VCaP (cell line): ENCODE measurements around the gene PHETA1.
"Not testable (repeated sequence)": the region's sequence is repeated elsewhere in the genome, so short reads cannot be mapped to it uniquely, and the experiment has no call there.

Source experiments
- H3K27ac ChIP-seq: fragments of 450-650 bp; 2 replicates; pipeline ENCODE4 v1.5.1; 2017
- TF ChIP-seq, protein P1 (sequence below): fragments of 450-650 bp; conservative IDR thresholded peaks from 2 replicates; pipeline ENCODE4 v1.5.1; 2017; ENCODE audit warnings: mild to moderate bottlenecking, moderate library complexity

Gene PHETA1

DNA sequence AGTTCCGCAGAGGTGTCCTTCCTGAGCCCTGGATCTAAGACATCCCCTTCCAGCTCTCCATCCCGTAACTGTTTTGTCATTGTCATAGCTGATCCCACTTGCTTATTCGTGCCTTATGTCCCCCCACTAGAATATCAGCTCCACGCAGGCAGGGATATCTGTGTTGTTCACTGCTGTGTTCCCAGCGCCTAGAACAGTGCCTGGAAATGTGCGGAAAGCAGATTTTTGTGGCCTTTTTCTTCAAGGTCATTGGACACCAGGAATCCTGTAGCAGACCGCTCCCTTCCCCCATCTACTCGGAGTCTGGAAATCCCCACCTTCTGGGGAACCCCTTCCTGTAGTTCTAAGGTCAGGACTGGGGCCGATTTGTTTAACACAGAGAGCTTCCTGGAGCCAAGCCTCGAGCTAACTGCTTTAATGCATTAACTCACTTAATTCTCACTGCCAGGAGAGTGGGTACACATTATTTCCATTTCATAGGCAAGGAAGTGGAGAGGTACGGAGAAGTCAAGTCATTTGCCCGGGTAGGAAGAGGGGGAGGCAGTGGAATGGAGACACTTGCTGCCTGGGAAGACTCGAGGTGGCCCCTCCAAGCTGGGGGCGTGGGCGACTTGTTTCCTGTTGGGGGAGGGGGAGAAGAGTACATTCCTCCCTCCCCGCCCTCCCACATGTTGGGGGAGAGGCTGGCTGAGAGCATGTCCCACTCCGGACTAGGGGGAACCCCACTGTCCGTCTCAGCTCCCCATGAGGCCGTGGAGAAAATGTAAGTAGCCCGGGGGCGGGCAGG is 35.7 kb upstream of the PHETA1 start:
- TF ChIP-seq, protein P1, sequence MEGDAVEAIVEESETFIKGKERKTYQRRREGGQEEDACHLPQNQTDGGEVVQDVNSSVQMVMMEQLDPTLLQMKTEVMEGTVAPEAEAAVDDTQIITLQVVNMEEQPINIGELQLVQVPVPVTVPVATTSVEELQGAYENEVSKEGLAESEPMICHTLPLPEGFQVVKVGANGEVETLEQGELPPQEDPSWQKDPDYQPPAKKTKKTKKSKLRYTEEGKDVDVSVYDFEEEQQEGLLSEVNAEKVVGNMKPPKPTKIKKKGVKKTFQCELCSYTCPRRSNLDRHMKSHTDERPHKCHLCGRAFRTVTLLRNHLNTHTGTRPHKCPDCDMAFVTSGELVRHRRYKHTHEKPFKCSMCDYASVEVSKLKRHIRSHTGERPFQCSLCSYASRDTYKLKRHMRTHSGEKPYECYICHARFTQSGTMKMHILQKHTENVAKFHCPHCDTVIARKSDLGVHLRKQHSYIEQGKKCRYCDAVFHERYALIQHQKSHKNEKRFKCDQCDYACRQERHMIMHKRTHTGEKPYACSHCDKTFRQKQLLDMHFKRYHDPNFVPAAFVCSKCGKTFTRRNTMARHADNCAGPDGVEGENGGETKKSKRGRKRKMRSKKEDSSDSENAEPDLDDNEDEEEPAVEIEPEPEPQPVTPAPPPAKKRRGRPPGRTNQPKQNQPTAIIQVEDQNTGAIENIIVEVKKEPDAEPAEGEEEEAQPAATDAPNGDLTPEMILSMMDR: no peak
- H3K27ac ChIP-seq: peak overlapping the region; percentile 46; the same call in 1 of the 2 replicates

DNA sequence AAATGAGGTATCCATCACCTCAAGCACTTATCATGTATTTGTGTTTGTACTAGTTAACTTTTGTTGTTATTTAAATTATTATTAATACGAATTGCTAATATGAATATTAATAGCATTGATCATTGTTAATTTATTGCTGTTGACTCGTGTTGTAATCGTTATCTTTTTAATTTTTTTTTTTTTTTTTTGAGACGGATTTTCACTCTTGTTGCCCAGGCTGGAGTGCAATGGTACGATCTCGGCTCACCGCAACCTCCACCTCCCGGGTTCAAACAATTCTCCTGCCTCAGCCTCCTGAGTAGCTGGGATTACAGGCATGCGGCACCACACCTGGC is 33.6 kb upstream of the PHETA1 start:
- H3K27ac ChIP-seq: not testable (repeated sequence)

DNA sequence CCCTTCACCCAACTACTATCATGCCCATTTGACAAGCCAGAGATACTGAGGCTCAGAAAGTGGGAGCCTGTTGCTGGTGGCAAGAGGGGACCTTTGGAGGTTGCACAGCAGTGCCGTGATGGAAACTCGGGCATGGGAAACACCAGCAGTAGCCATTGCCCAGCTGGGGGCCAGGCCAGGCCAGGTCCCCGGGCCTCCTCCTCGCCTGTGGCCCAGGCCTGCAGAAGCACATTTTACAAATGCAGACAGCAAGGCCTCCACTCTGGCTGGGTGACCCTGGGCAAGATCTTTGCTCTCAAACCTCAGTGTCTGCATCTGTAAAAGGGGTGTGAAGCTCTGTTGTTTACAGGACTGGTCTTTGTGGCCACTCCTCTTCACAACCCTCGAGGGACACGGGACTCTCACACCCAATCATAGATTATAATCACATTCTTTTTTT is 32.3 kb upstream of the PHETA1 start:
- TF ChIP-seq, protein P1: no peak
- H3K27ac ChIP-seq: no peak overlapping the region

DNA sequence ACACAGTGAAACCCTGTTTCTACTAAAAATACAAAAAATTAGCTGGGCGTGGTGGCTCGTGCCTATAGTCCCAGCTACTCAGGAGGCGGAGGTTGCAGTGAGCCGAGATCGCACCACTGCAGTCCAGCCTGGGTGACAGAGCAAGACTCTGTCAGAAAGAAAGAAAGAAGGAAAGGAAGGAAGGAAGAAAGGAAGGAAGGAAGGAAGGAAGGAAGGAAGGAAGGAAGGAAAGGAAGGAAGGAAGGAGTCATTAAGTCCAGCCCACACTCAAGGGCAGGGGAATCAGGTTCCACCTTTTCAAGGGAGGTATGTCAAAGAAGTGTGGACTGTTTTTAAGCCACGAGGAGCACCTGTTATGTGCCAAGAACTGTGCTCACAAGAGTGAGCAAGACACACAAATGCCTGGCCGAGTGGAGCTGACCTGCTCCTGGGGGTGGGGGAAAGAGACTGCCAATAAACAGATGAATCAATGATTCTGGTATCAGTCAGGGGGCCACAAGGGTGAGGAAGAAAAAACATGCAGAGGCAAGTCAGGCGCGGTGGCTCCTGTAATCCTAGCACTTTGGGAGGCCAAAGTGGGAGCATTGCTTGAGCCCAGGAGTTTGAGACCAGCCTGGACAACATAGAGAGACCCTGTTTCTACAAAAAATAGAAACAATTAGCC is 31.0 kb upstream of the PHETA1 start:
- not testable (repeated sequence) for H3K27ac ChIP-seq

DNA sequence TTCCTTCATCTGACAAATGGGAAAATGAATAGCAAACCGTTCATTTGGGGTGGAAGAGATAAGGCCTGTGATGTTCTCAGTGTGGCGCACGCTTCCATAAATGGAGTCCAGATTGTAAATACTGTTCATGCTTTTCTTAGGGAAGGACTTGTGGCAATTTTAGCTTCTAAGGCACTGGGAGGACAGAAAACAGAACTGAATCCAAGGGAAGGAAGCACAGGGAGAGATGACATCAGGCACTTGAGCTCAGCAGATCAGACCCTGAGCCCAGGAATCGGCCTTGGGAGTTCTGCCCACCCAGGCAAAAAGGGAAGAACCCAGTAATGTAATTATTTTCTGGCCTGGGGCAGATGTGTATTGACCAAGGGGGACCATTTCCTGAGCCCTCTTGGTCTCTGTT is 29.6 kb upstream of the PHETA1 start:
- TF ChIP-seq, protein P1: no peak
- H3K27ac ChIP-seq: no peak overlapping the region

DNA sequence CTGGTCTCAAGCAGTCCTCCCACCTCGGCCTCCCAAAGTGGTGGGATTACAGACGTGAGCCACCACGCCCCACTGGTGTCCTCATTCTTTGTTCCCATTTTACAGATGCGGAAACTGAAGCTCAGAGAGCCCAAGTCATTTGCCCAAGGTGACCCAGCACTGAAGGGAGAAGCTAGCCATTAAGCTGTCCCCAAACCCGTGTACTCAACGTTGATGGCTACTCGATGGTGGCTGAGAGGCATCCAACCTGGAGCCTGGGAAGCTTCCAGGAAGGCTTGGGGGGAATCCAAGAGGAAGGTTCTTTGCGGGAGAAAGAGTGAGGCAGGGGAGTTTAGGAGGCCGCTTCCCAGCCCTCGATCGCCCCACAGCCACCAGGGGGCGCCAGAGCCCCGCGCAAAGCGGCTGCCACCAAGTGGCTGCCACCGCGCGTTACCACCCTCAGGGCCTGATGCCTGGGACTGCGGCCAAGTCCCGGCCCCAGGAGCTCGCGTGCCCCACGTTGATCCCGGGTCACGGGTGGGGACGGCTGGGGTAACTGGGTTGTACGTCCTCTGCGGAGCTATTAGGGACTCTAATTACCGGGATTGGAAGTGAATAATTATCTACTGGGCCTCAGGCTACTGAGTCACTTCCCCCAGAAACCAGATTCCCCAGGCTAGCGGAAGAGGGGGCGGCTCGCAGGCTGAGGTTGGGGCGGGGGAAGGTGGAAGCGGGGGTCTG is 28.0 kb upstream of the PHETA1 start:
- H3K27ac ChIP-seq: peak overlapping the region; percentile 38; the same call in 1 of the 2 replicates
- TF ChIP-seq, protein P1: peak; percentile 99

DNA sequence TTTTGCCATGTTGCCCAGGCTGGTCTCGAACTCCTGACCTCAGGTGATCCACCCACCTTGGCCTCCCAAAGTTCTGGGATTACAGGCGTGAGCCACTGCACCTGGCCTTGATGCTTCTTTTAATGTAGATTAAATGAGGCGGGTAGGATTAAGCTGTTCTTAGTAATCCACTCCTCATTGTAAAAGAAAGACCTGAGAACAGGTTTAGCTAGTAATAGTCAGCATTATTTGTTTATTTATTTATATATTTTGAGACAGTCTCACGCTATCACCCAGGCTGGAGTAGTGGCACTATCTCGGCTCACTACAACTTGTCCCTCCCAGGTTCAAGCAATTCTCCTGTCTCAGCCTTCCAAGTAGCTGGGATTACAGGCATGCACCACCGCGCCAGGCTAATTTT is 27.4 kb upstream of the PHETA1 start:
- peak overlapping the region; percentile 38; the same call in 1 of the 2 replicates for H3K27ac ChIP-seq

DNA sequence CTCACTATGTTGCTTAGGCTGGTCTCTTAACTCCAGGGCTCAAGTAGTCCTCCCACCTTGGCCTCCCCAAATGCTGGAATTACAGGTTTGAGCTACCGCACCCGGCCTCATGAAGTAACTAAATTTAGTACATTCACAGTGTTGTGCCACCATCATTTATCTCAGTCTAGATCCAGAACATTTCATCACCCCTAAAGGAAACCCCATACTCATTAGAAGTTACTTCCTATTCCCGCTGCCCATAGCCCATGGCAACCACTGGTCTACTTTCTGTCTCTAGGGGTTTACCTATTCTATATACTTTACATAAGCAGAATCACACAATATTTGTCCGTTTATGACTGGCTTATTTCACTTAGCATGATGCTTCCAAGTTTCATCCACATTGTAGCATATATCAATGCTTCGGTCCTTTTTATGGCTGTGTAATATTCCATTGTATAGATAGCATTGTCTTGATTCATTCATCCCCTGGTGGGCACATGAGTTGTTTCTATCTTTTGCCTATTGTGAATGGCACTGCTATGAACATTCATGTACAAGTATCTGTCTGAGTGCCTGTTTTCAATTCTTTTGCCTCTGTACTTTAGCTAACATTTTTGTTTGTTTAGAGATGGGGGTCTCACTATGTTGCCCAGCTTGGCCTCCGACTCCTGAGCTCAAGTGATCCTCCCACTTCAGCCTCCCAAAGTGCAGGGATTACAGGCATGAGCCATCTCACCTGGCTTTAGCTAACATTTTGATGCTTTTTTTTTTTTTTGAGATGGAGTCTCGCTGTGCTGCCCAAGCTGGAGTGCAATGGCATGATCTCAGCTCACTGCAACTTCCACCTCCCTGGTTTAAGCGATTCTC is 26.7 kb upstream of the PHETA1 start:
- no peak overlapping the region for H3K27ac ChIP-seq
- TF ChIP-seq, protein P1: no peak
